ENCODE measurements around the gene SDHB. TPM values are rescaled to one million over a fixed set of nuclear protein-coding genes. Genes with fewer than 3 reads are reported as not detected.

The SDHB gene
- polyA plus RNA-seq, 12 donors = 67.4 to 139 (median 122) TPM; not detected in 1

DNA sequence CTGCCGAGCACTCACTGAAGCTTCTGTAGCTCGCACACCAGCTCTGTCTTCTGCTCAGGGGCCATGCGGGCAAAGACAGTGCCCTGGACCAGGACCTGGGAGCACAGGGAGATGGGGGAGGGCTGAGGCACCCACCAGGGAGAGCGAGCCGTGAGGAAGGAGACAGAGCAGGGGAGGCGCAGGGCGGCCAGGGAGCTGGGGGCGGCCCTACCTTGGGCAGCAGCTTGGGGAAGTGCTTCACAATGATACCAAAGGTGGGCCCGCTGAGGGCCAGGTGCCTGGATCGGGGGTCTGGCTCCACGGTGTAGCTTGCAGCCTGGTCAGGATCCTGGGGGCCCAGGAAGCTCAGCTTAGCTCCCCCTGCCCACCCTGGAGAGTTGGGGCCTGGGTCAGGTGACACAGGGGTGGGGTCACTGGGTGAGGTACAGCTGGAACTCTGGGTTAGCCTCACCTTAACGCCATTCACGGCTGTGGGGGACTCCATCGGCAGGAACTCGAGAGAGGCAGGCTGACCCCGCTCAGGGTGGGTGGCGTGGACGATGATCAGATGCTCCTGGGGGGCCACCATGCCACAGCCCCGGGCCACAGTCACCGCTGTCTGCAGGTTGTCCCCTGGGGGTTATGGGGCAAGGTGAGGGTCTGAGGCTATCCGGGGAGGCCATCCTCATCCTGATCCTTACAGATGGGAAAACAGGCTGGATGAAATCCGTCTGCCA lies 64.0 kb downstream of the SDHB start:
- DNase-seq = no peak

GRCh38 chr1:16988210-16988609 lies 65.6 kb downstream of the SDHB start:
- DNase-seq = no peak

GRCh38 chr1:16986962-16987361 lies 66.9 kb downstream of the SDHB start:
- DNase-seq = no peak

GRCh38 chr1:16986560-16986959 lies 67.3 kb downstream of the SDHB start:
- no peak for DNase-seq

- no peak for DNase-seq
These were observed 67.7 kb downstream of the SDHB start for GRCh38 chr1:16986113-16986512.

DNA sequence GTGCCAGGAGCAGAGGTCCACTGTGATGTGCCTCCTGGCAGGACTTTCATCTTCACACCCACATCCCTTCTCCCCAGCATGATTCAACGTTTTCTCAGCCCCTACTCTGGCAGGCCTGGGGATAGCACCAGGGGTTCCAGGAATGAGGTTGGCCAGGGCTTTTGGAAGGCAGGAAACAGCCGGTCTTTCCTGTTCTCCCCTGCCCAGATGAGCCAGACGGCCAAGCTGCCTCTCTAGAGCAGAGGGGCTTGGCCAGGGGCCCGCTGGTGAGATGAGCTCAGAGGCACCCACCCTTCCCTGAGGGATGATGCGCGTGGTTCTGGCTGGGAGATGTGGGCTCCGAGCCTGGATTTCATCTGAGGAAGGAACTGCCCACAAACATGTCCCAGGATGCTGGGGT lies 69.1 kb downstream of the SDHB start:
- peak; percentile 58 for DNase-seq

DNA sequence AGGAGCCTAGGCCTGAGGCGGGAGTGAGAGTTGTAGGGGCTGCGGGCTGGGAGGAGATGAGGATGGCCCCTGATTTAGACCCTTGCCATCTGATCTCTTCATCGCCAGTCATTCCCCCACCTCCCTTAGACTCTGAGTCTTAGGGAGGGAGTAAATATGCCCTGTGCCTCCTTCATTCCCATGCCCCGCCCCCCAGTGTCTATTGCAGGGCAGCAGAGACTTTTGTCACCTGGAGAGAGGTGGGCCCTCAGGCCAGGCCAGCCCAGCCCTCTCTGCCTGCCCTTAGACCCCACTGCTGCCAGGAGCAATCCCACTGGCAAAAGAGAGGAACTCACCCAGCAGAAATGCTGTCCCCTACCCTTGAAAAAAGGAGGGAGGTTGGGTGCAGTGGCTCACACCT lies 70.2 kb downstream of the SDHB start:
- no peak for DNase-seq

DNA sequence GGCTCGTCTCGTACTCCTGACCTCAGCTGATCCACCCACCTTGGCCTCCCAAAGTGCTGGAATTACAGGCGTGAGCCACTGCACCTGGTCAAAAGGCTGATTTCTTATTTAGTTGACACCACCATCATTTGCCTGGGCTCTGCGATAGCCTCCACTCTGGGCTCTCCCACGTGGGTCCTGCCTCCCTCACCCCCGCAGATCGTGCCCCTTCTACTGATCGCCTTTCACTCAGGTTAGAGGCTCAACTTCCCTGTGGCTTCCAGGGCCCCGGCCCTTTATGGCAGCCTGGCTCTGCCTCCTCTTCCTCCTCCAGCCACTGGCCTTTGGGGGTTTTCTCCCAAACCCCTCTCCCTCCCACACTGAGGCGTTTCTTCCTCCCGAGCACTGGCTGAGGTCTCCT lies 70.9 kb downstream of the SDHB start:
- DNase-seq = no peak

- DNase-seq = no peak
These were observed 72.5 kb downstream of the SDHB start for GRCh38 chr1:16981269-16981849.

GRCh38 chr1:16980473-16981268 lies 73.2 kb downstream of the SDHB start, which contains the start of gene MFAP2:
MFAP2 (minus strand) TSS chr1:16980620; CDS start chr1:16978273, 2,347 bp downstream.
- no peak for DNase-seq

GRCh38 chr1:16979475-16980327 lies 74.1 kb downstream of the SDHB start:
- DNase-seq = no peak

GRCh38 chr1:16978567-16979474 lies 75.0 kb downstream of the SDHB start:
- DNase-seq = no peak

- no peak for DNase-seq
These were observed 75.7 kb downstream of the SDHB start for GRCh38 chr1:16978139-16978538.

GRCh38 chr1:16977377-16977776 lies 76.5 kb downstream of the SDHB start:
- DNase-seq = no peak

DNA sequence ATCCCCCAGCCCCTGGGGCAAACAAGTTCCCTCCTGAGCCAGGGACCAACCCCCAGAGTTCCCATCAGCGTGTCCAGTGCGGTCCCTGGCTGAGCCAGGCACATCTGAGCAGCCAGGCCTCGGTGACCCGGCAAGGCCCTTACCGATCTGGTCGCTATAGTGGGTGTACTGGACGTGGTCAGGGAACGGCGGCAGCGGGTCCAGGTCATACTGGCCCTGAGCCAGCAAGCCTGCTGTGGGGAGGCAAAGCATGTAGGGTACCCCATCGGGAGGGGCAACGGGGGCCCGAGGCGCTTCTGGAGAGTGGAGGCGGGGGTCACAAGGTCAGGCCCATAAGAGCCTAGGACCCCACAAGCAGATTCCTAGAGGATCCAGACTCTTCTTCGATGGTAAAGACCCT lies 76.9 kb downstream of the SDHB start:
- no peak for DNase-seq

- DNase-seq = no peak
These were observed 78.0 kb downstream of the SDHB start for GRCh38 chr1:16975838-16976237.

- no peak for DNase-seq
These were observed 78.6 kb downstream of the SDHB start for GRCh38 chr1:16975211-16975610.

- no peak for DNase-seq
These were observed 80.6 kb downstream of the SDHB start for GRCh38 chr1:16973215-16973614.

- DNase-seq = no peak
These were observed 81.5 kb downstream of the SDHB start for GRCh38 chr1:16972189-16972895.
